K562 (cell line): ENCODE measurements around the gene G6PC1. TPM values are rescaled to one million over a fixed set of nuclear protein-coding genes. Genes with fewer than 3 reads are reported as not detected.

Source experiments
- ATAC-seq: fragments of 200-7000 bp; cut with Tn5 transposase; 3 replicates; pipeline ENCODE4 v1.9.1; 2020; ENCODE audit warnings: moderate library complexity
- BruUV-seq: library from RNA; stranded (reverse); fragments of 400-500 nt; replicated peaks from 2 replicates; lab custom pipeline; 2021; lab: Mats Ljungman, UMichigan
- CTCF ChIA-PET: fragments of 300-600 bp; formaldehyde crosslinking; extraction: SDS; loops from one replicate; lab custom pipeline; 2021; ENCODE audit warnings: low intra/inter-chr PET ratio; lab: Yijun Ruan, JAX
- POLR2A ChIA-PET: fragments of 300-600, 350-650 bp; sonication (Branson Sonifier 250); formaldehyde crosslinking; extraction: SDS; loops from one replicate; lab custom pipeline; 2021; ENCODE audit warnings: antibody characterized with exemption, inconsistent platforms; lab: Yijun Ruan, JAX
- DNase-seq, 4 experiments: peaks; one replicate each; pipeline versions ENCODE4 v3.0.0 to v3.0.0-alpha.2; 2011 to 2018; ENCODE audit warnings: low spot score in 3 of 4, mixed read lengths in 3 of 4; ENCODE audit errors: extremely low read depth in 1 of 4
- FAIRE-seq: peaks from 2 replicates; lab custom pipeline; 2011; peaks lifted over from hg19 to GRCh38; lab: Jason Lieb, UNC
- H2AFZ ChIP-seq: 2 replicates; pipeline ENCODE4 v1.6.0; 2011; ENCODE audit warnings: low read depth, low read length, control low read depth, inconsistent platforms
- H3K27ac ChIP-seq: fragments of 200-600 bp; 3 replicates; pipeline ENCODE4 v1.8.0; 2011; ENCODE audit warnings: low read depth, mild to moderate bottlenecking, control low read depth, inconsistent platforms, low read length, moderate library complexity, mixed read lengths; ENCODE audit errors: extremely low read depth
- H3K27me3 ChIP-seq, 2 experiments: fragments of 300-600 bp in 1 of 2; 2 replicates in 1 of 2; 3 replicates in 1 of 2; pipeline versions ENCODE4 v1.6.0 to v1.8.0; 2011; ENCODE audit warnings: inconsistent platforms in 2 of 2, low read length in 2 of 2, mild to moderate bottlenecking in 1 of 2, mixed read lengths in 1 of 2, moderate library complexity in 1 of 2; ENCODE audit not compliant: control insufficient read depth in 2 of 2, insufficient read depth in 2 of 2
- H3K36me3 ChIP-seq: fragments of 300-600 bp; 3 replicates; pipeline ENCODE4 v1.8.0; 2011; ENCODE audit warnings: mild to moderate bottlenecking, low read length, inconsistent platforms; ENCODE audit not compliant: control insufficient read depth, insufficient read depth
- H3K4me1 ChIP-seq, 2 experiments: fragments of 200-600 bp in 1 of 2; replicated peaks in 1 of 2; 2 replicates in 1 of 2; 3 replicates in 1 of 2; pipeline versions ENCODE4 v1.5.1 to v1.8.0; 2011; ENCODE audit warnings: inconsistent platforms in 2 of 2, low read length in 2 of 2, mild to moderate bottlenecking in 1 of 2, mixed read lengths in 1 of 2, moderate library complexity in 1 of 2; ENCODE audit not compliant: control insufficient read depth in 2 of 2, insufficient read depth in 2 of 2
- H3K4me2 ChIP-seq: 2 replicates; pipeline ENCODE4 v1.6.1; 2011; ENCODE audit warnings: low read length, control low read depth, inconsistent platforms, mixed read lengths; ENCODE audit not compliant: insufficient read depth
- H3K4me3 ChIP-seq: fragments of 200-600 bp; sonication (generic), shearing (Covaris generic); 2 replicates; pipeline ENCODE4 v1.5.1; 2016; ENCODE audit warnings: control low read depth, inconsistent platforms
- H3K79me2 ChIP-seq: fragments of 200-600 bp; 3 replicates; pipeline ENCODE4 v1.8.0; 2011; ENCODE audit warnings: low read length, inconsistent platforms; ENCODE audit not compliant: control insufficient read depth, insufficient read depth
- H3K9ac ChIP-seq, 2 experiments: 2 replicates each; pipeline versions ENCODE4 v1.6.0 to v1.6.1; 2011; ENCODE audit warnings: low read depth in 2 of 2, low read length in 2 of 2, control low read depth in 1 of 2, inconsistent platforms in 1 of 2, mild to moderate bottlenecking in 1 of 2, mixed read lengths in 1 of 2; ENCODE audit not compliant: insufficient read depth in 1 of 2
- H3K9me1 ChIP-seq: one replicate; pipeline ENCODE4 v1.6.0; 2011; ENCODE audit warnings: inconsistent platforms, mild to moderate bottlenecking, low read length, moderate library complexity; ENCODE audit not compliant: control insufficient read depth, insufficient read depth
- H3K9me3 ChIP-seq: replicated peaks from 2 replicates; pipeline ENCODE4 v1.5.1; 2011; ENCODE audit warnings: low read depth, low read length, inconsistent platforms; ENCODE audit not compliant: control insufficient read depth, insufficient read depth
- H4K20me1 ChIP-seq: replicated peaks from 2 replicates; pipeline ENCODE4 v1.6.1; 2011; ENCODE audit warnings: low read length, inconsistent platforms, mixed read lengths; ENCODE audit not compliant: control insufficient read depth, insufficient read depth
- ARNT ChIP-seq, 2 experiments: fragments of 450-650 bp; IDR thresholded peaks; 2 replicates each; pipeline ENCODE4 v1.6.1; 2016; ENCODE audit warnings: mild to moderate bottlenecking in 1 of 2
- ATF3 ChIP-seq, 2 experiments: fragments of 450-650 bp in 1 of 2; sonication (generic) in 1 of 2; formaldehyde crosslinking in 1 of 2; IDR thresholded peaks in 1 of 2; conservative IDR thresholded peaks in 1 of 2; 2 replicates each; pipeline versions ENCODE4 v1.6.1 to v1.8.1; 2016 to 2023; ENCODE audit warnings: mild to moderate bottlenecking in 2 of 2, moderate library complexity in 2 of 2, inconsistent platforms in 1 of 2, missing genetic modification reagents in 1 of 2
- ID3 ChIP-seq, 2 experiments: fragments of 250-450 bp in 1 of 2; fragments of 450-650 bp in 1 of 2; sonication (Bioruptor Pico) in 1 of 2; IDR thresholded peaks; 2 replicates each; pipeline versions ENCODE4 v1.6.1 to v1.8.0; 2016 to 2021; ENCODE audit warnings: mild to moderate bottlenecking in 2 of 2, moderate library complexity in 2 of 2, missing compliant biosample characterization in 1 of 2, missing genetic modification characterization in 1 of 2
- NFXL1 ChIP-seq: fragments of 450-650 bp; formaldehyde crosslinking; IDR thresholded peaks from 2 replicates; pipeline ENCODE4 v1.4.0; 2021; ENCODE audit warnings: mild to moderate bottlenecking
- RREB1 ChIP-seq: fragments of 250-450 bp; sonication (Bioruptor Pico); IDR thresholded peaks from 2 replicates; pipeline ENCODE4 v1.4.0; 2020
- WGBS: fragments of 100-300 bp; shearing (Covaris generic); methylation state at CpG from one replicate; pipeline ENCODE4 v1.1.6; 2016; ENCODE audit warnings: low coverage, mixed read lengths; ENCODE audit not compliant: insufficient coverage; ENCODE audit errors: missing lambda C conversion rate; 5-methylcytosine and 5-hydroxymethylcytosine counted together
- in situ Hi-C: fragments of 300-500 bp; cut with MboI; formaldehyde crosslinking; loops from 4 replicates; pipeline ENCODE4 v1.15.0; 2018; ENCODE audit warnings: inconsistent platforms, mixed read lengths
- intact Hi-C: fragments of 100-400 bp; cut with micrococcal nuclease; formaldehyde crosslinking; loops from 2 replicates; pipeline ENCODE4 v1.14.2; 2022
- polyA plus RNA-seq, 8 experiments: library from polyadenylated mRNA; depleted of rRNA in 4 of 8; stranded (reverse) in 5 of 8; unstranded in 3 of 8; fragments of >200 nt; fragmentation: Nextera tagmentation in 2 of 8; fragmentation: Illumina TruSeq in 1 of 8; extraction: Ambion mirVana in 2 of 8; extraction: Trizol in 1 of 8; gene quantifications; 2 replicates each; pipeline versions ENCODE4 v1.2.1 to v1.2.3, GENCODE V29; 2011 to 2014; ENCODE audit warnings: inconsistent platforms in 1 of 8, missing spikeins in 1 of 8
- total RNA-seq, 7 experiments: library from RNA; depleted of rRNA in 6 of 7; stranded (reverse); fragments of >200 nt in 6 of 7; fragmentation: Illumina TruSeq in 2 of 7; extraction: Trizol in 2 of 7; gene quantifications; 2 replicates each; pipeline versions ENCODE4 v1.2.1 to v1.2.3, GENCODE V29; 2011 to 2021; ENCODE audit warnings: low replicate concordance in 1 of 7

Gene G6PC1
- total and polyA plus RNA-seq, 9 of the 15 experiments (the other 6 are each of a cell fraction or from before 2014, with no cell fraction given) = not detected

- H2AFZ ChIP-seq = no peak overlapping the region
- in situ Hi-C loops = no loop called here
- no peaks in the 10 kb centered on the region for H3K79me2 ChIP-seq
- no peak overlapping the region for H3K9ac ChIP-seq
- H3K9me3 ChIP-seq = no peaks in the 10 kb centered on the region
- BruUV-seq = no TSS peak
- no peaks in the 10 kb centered on the region for H3K9me1 ChIP-seq
- H3K4me2 ChIP-seq = no peak overlapping the region
- DNase-seq (no peak), FAIRE-seq (no peak), ATAC-seq (no peak)
- intact Hi-C loops = no loop called here
- no peak overlapping the region for H3K27ac ChIP-seq
- no peak for TF ChIP-seq NFXL1 (CRISPR knock-in tag)
- TF ChIP-seq ATF3 (IDR thresholded peaks at IDR 0.05) = no peak
- TF ChIP-seq ATF3 (CRISPR knock-in tag; conservative IDR thresholded peaks at IDR 0.05) = no peak
- TF ChIP-seq RREB1 (CRISPR knock-in tag) = no peak
- no peak for TF ChIP-seq ARNT (IDR thresholded peaks at IDR 0.05)
- no peak for TF ChIP-seq ID3 (CRISPR knock-in tag; IDR thresholded peaks at IDR 0.05)
- no peak for TF ChIP-seq ID3 (tag; IDR thresholded peaks at IDR 0.05)
- H4K20me1 ChIP-seq = no peaks in the 10 kb centered on the region
- no peaks in the 10 kb centered on the region for H3K4me1 ChIP-seq
- WGBS = 100% methylated on average over 1 of the region's 1 CpG
- no peaks in the 10 kb centered on the region for H3K27me3 ChIP-seq
- peaks cover 34% of the 10 kb centered on the region; the same call in 2 of the 3 replicates for H3K36me3 ChIP-seq
- POLR2A ChIA-PET = interaction anchor here (1.5 kb wide), 1 partner anchor 9 kb away, joined by 4 read pairs; no protein-coding TSS in a partner anchor
- CTCF ChIA-PET = no interaction called here
- H3K4me3 ChIP-seq = no peak overlapping the region
Measured at GRCh38 chr17:42946812-42947211, 46.2 kb downstream of the G6PC1 start.
